ENCODE data around the gene MYOT.
"Not testable (repeated sequence)": the region's sequence is repeated elsewhere in the genome, so short reads cannot be mapped to it uniquely, and the experiment has no call there.

Gene MYOT, protein sequence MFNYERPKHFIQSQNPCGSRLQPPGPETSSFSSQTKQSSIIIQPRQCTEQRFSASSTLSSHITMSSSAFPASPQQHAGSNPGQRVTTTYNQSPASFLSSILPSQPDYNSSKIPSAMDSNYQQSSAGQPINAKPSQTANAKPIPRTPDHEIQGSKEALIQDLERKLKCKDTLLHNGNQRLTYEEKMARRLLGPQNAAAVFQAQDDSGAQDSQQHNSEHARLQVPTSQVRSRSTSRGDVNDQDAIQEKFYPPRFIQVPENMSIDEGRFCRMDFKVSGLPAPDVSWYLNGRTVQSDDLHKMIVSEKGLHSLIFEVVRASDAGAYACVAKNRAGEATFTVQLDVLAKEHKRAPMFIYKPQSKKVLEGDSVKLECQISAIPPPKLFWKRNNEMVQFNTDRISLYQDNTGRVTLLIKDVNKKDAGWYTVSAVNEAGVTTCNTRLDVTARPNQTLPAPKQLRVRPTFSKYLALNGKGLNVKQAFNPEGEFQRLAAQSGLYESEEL

DNA sequence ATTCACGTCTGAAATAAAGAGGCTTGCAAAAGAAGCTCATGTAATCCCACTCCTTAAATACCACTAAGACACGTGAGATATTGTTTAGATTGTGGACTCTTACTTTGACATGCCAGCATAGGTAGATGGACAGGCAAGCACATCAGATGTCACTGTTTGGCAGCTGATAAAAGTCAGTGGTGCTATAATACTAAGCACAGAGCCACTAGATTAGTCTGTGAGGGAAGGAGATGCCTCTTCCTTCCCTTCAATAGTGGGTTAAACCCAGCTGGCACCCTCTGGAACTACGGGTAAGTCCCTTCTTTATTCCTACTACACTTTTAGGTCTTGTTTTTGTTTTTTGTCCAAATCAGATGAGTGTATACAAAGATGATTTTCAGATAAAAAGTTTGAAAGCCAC is at the start of gene MYOT:
TSS of gene MYOT (plus strand) at position 197 of the 400 bp plus-strand sequence. CDS start 2,792 bp downstream, outside the sequence.
- no peak for DNase-seq

DNA sequence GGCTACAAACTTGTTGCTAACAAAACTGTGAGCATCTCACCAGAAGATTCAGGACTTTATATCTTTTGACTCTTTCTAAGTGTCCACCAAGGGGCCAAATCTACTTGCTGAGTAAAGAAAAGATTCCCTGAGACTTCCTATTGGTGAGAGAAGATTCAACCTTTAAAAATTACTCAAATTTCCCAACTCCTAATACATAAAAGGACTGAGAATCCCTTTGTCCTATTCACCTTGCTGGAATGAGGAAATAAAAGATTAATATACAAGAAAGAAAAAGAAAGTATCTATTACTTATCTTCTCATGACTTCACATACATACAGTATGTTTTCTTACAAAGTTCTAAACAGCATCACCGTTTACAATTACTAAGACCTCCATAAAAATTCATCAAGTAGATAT is 47.9 kb upstream of the MYOT start:
- no peak for DNase-seq

- no peak for DNase-seq
These were observed 45.4 kb upstream of the MYOT start for GRCh38 chr5:137822158-137822764.

DNA sequence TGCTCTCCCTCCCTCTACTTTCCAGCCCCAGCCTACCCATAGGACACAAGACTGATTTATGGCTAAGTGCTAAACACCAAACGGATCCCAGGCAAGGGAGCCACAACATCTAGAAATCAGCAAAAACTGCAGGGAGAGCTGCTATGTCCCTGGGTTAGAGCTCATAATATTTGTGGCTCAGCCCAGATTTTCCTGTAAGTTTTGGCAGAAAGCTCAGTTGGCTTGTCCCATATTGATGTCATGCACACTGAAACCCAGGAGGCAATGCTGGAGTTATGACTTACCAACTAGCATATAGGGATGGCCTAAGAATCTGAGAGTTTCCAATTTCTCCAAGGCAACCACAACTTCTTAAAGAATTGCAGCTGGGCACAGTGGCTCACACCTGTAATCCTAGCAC is 44.7 kb upstream of the MYOT start:
- DNase-seq = no peak

- DNase-seq = no peak
These were observed 42.5 kb upstream of the MYOT start for GRCh38 chr5:137825165-137825564.

DNA sequence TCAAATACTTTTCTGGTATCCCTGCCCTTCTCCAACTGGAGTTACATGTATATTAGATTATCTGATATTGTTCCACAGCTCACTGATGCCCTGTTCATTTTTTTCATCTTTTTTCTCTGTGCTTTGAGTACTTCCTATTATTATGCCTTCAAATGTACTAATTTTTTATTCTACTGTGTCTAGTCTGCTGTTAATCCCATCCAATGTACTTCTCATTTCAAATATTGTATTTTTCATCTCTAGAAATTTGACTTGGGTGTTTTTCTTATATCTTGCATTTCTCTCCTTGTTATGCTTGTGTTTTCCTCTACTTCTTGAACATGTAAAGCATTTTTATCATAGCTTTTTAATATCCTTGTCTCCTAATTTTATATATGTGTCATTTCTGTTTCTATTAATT is 41.6 kb upstream of the MYOT start:
- DNase-seq = no peak

- no peak for DNase-seq
These were observed 39.5 kb upstream of the MYOT start for GRCh38 chr5:137828180-137828579.

DNA sequence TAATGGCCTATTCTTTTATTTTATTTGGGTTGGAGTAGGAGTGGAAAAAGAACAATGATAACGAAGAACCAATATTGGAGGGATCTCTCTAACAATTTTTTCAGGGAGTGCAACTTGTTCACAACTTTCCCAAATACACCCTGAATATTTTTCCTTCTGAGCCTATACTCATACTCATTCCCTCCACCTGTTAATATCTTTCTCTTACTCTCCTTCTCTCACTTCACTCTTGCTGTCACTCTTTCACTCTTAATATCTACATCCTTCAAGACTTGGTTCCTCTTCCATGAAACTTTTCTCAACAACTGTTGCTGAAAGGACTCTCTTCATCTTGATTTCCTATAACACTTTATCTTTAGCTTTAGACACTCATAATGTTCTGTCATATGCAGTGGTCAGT is 39.0 kb upstream of the MYOT start:
- DNase-seq = no peak

DNA sequence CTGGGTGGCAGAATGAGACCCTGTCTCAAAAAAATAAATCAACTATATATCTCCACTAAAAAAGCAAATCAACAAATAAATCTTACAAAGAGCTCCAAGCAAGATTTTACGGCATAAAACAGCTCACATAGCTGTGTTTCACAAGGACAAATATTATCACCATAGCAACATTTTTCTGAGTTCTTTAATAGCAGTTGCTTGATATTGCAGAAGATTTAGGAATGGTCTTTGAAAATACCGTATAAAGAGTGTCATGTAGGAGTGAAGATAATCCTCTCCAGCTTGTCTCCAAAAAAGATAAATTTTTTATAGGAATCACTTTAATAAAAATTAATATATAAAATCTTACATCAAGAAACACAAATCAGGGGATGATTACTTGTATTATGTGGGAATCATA is 36.6 kb upstream of the MYOT start:
- DNase-seq = no peak

GRCh38 chr5:137831526-137831925 is 36.1 kb upstream of the MYOT start:
- no peak for DNase-seq

DNA sequence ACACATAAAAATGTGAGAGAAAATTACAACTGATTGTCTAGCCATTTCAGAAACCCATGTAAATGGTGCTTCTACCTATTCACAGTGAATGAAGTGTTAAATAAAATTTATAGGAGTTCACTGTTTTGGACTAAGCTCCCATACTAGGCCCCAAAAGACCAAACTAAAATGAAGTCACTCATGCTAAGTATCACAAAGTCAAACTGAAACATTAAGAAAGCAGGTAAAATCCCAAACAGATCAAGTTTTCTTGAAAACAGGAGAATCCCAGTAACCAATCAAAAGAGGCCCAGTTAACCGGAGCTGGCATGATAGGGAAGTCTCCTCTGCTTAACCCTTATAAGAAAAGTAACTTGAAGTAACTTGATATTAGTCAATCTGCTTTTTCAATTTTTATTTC is 35.2 kb upstream of the MYOT start:
- DNase-seq = no peak

- DNase-seq = no peak
These were observed 34.2 kb upstream of the MYOT start for GRCh38 chr5:137833463-137833862.

DNA sequence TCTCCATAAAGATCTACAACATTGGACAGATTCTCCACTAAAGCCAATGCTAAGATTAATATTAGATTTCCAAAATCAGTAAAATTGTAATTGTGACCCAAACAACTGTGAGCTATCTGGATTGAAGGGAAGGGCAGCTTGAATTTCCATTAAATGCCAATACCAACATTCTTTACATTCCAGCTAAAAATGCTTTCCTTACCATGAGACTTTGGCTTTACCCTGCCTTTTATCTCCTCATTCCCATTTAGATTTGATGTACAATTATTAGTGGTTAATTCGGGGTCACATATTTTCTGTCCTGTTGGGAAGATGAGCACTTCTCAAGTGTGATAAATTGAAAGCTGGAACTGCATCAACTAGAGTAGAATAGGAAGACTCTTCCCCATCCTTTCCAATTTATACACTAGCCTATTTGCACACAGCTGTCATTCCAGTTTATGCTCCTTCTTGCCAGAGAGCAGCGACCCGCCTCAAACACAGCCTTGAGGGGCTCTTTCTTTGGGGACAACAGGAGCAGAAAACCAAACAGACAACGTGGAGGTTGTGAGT is 33.1 kb upstream of the MYOT start:
- no peak for DNase-seq

DNA sequence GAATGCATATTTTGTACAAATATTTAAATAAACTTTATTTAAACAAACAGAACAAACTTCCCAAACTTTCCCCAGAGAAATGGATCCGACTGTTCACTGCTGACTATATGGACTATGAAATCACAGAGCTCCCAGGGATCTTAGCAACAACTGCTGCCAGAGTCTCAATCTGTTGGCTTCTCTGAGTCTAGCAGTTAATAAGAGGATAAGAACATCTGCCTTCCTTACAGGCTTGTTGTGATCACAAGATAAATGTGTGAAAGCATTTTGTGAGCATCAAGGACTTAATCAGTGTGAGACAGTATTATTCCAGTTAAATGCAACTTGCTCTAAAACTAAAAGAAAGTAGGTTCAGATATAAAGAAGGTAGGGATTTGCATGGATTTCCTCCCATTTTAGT is 31.4 kb upstream of the MYOT start:
- no peak for DNase-seq

GRCh38 chr5:137836997-137837396 is 30.7 kb upstream of the MYOT start:
- DNase-seq = no peak

- no peak for DNase-seq
These were observed 29.9 kb upstream of the MYOT start for GRCh38 chr5:137837491-137838394.

DNA sequence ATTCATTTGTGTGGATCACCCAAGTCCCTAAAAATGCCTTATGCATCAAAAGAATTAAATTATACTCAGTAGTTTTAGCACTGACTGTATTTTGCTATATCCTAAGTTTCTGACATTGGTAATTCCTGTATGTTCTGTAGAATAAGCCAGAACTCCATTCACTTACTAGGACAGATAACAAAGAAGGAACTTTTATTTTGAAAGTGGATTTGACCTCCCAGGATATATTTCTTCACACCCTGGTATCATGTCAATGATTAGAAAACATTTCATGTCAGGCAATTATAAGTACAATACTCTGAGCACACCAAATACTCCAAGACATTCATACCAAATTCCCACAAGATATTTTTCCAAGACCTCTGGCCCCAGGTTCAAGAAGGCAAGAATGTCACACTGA is 28.7 kb upstream of the MYOT start:
- DNase-seq = no peak

DNA sequence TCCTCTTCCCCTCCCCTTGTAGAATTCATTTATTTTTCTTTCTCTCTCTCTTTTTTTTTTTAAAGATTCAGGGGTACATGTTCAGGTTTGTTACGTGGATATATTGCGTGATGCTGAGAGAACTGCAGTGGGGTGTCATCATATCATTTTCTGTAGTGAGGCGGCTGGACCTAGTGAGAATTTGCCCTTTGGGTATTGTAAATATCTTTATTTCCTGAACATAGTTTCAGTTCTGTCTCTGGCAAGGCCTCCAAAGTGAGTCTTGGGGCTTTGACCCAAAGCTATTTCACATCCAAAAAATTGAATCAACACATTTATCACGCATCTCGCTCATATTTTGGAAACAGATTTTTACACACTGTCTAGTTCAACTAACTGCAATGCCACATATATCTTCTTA is 25.4 kb upstream of the MYOT start:
- no peak for DNase-seq

GRCh38 chr5:137843676-137844299 is 23.9 kb upstream of the MYOT start:
- DNase-seq = no peak

DNA sequence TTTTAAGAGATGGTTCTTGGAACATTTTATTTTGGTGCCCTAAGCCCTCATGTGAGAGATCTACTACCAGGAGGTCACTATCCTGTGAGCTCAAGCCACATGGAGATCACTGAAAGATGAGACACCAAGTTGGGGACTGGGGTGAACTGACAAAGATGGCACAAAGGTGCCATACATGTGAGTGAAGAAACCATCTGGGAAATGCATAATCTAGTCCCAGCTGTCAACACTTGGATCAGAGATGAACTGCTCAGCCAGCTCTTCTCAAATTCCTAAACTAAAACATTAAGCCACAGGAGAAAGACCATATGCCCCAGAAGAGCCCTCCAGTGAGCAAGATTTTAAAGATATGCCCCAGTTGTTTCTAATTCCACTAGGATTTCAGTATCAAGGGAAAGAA is 22.2 kb upstream of the MYOT start:
- no peak for DNase-seq

DNA sequence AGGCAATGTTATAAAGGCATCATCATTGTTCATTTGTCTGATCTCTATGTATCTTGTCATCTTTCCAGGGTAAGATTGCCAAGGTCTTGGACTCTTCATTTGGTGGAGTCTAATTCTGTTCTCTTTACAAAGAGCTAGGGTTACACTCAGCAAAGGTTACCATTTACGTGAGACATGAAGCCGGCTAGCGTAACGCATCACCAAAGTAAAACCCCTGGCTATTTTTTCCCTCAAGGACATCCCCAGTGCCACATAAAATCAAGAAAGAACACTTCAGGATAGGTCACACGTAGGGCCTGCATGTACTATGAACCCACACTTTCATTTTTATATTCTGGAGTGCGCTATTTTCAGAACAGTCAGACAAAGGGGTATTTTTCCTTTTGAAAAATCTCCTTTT is 20.0 kb upstream of the MYOT start:
- DNase-seq = no peak

DNA sequence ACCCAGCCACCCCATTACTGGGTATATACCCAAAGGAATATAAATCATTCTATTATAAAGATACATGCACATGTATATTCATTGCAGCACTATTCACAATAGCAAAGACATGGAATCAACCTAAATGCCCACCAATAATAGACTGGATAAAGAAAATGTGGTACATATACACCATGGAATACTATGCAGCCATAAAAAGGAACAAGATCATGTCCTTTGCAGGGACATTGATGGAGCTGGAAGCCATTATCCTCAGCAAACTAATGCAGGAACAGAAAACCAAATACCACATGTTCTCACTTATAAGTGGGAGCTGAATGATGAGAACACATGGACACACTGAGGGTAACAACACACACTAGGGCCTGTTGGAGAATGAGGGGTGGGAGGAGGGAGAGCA is 14.5 kb upstream of the MYOT start:
- not testable (repeated sequence) for DNase-seq

DNA sequence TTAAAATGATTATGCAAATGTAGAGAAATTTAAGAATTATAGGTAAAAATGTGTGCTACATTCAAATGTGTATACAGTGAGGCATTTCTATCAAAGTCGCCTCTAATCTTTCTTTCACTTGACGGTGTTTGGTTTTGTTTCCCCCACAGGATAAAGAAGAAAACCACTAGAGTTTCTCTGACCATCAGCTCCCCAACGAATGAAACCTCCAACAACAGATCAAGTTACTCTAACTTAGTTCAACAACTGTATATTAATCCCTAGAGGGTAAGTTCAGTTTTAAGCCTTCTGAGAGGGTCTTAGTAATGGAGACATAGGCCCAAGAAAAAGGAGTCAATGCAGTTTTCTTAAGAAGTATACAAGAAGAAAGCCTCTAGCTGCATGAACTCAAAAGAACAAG is 11.5 kb upstream of the MYOT start:
- no peak for DNase-seq
